GM23338 (cell line): ENCODE results near the gene CTSW. TPM values are rescaled to one million over a fixed set of nuclear protein-coding genes. Genes with fewer than 3 reads are reported as not detected.

ENCODE experiments used
- ATAC-seq: fragments of 200-7000 bp; cut with Tn5 transposase; 3 replicates; pipeline ENCODE4 v1.9.1; 2020
- DNase-seq: peaks from one replicate; pipeline ENCODE4 v3.0.0-alpha.2; 2015; ENCODE audit warnings: low spot score
- H2AFZ ChIP-seq: fragments of 200-600 bp; sonication (generic); 2 replicates; pipeline ENCODE4 v1.8.0; 2016; ENCODE audit warnings: antibody characterized with exemption, mild to moderate bottlenecking, moderate library complexity
- H3F3A ChIP-seq: fragments of 200-600 bp; sonication (generic); replicated peaks from 2 replicates; pipeline ENCODE4 v1.8.0; 2017; ENCODE audit warnings: antibody characterized with exemption, mixed run types, low read depth
- H3K27ac ChIP-seq: fragments of 200-600 bp; sonication (generic); 2 replicates; pipeline ENCODE4 v1.6.1; 2016; ENCODE audit warnings: low read depth
- H3K27me3 ChIP-seq: fragments of 200-600 bp; sonication (generic); 2 replicates; pipeline ENCODE4 v1.8.0; 2016; ENCODE audit warnings: mild to moderate bottlenecking, mixed run types, moderate library complexity; ENCODE audit not compliant: insufficient read depth
- H3K36me3 ChIP-seq: fragments of 200-600 bp; sonication (generic); 2 replicates; pipeline ENCODE4 v1.8.0; 2016; ENCODE audit warnings: mild to moderate bottlenecking; ENCODE audit not compliant: insufficient read depth
- H3K4me1 ChIP-seq: fragments of 200-600 bp; sonication (generic); 2 replicates; pipeline ENCODE4 v1.8.0; 2016; ENCODE audit warnings: mild to moderate bottlenecking, moderate library complexity; ENCODE audit not compliant: insufficient read depth
- H3K4me2 ChIP-seq: fragments of 200-600 bp; sonication (generic); 2 replicates; pipeline ENCODE4 v1.7.1; 2017; ENCODE audit warnings: mixed run types
- H3K4me3 ChIP-seq: fragments of 200-600 bp; sonication (generic); 2 replicates; pipeline ENCODE4 v1.6.1; 2016; ENCODE audit warnings: mixed run types
- H3K79me2 ChIP-seq: fragments of 200-600 bp; sonication (generic); replicated peaks from 2 replicates; pipeline ENCODE4 v1.8.0; 2017; ENCODE audit warnings: mild to moderate bottlenecking; ENCODE audit not compliant: insufficient read depth
- H3K9me2 ChIP-seq: fragments of 200-600 bp; sonication (generic); 2 replicates; pipeline ENCODE4 v1.8.0; 2017; ENCODE audit not compliant: insufficient read depth
- H4K20me1 ChIP-seq: fragments of 200-600 bp; sonication (generic); replicated peaks from 2 replicates; pipeline ENCODE4 v1.8.0; 2017; ENCODE audit warnings: mild to moderate bottlenecking; ENCODE audit not compliant: insufficient read depth
- H3K27ac Mint-ChIP-seq: 2 replicates; pipeline ENCODE4 v1.8.0; 2020; ENCODE audit warnings: inconsistent platforms, mild to moderate bottlenecking, moderate library complexity, mixed read lengths
- H3K27me3 Mint-ChIP-seq: 3 replicates; pipeline ENCODE4 v1.8.0; 2022; ENCODE audit warnings: low read depth, mild to moderate bottlenecking, moderate library complexity, mixed read lengths, inconsistent platforms; ENCODE audit not compliant: insufficient read depth, poor library complexity
- H3K36me3 Mint-ChIP-seq: 3 replicates; pipeline ENCODE4 v1.8.0; 2021; ENCODE audit warnings: low read depth, mild to moderate bottlenecking, inconsistent platforms, moderate library complexity, mixed read lengths
- H3K4me1 Mint-ChIP-seq: 3 replicates; pipeline ENCODE4 v1.8.0; 2020; ENCODE audit warnings: mild to moderate bottlenecking, inconsistent platforms, mixed read lengths
- H3K4me3 Mint-ChIP-seq: 3 replicates; pipeline ENCODE4 v1.8.0; 2021; ENCODE audit warnings: moderate library complexity, mild to moderate bottlenecking, inconsistent platforms, mixed read lengths
- H3K9me3 Mint-ChIP-seq: 3 replicates; pipeline ENCODE4 v1.8.0; 2020; ENCODE audit warnings: moderate library complexity, mild to moderate bottlenecking, inconsistent platforms, mixed read lengths
- CREB1 ChIP-seq: fragments of 250-450 bp; sonication (Bioruptor Pico); IDR thresholded peaks from 2 replicates; pipeline ENCODE4 v1.5.0; 2020; ENCODE audit warnings: low read depth, mild to moderate bottlenecking, moderate library complexity
- EZH2 ChIP-seq: fragments of 200-600 bp; sonication (generic); IDR thresholded peaks from one replicate; pipeline ENCODE4 v1.8.0; 2017; ENCODE audit warnings: antibody characterized with exemption, mild to moderate bottlenecking, low read depth; ENCODE audit not compliant: unreplicated experiment
- EZH2phosphoT487 ChIP-seq: fragments of 200-600 bp; sonication (generic); IDR thresholded peaks from one replicate; pipeline ENCODE4 v1.8.1; 2018; ENCODE audit warnings: antibody characterized with exemption; ENCODE audit not compliant: unreplicated experiment
- NANOG ChIP-seq: IDR thresholded peaks from 2 replicates; pipeline ENCODE4 v1.6.1; 2016; ENCODE audit warnings: antibody characterized with exemption, borderline replicate concordance
- STAT1 ChIP-seq: IDR thresholded peaks from one replicate; pipeline ENCODE4 v1.6.1; 2016; ENCODE audit warnings: antibody characterized with exemption; ENCODE audit not compliant: unreplicated experiment
- ZNF114 ChIP-seq: fragments of 250-450 bp; sonication (Bioruptor Pico); IDR thresholded peaks from 2 replicates; pipeline ENCODE4 v1.5.0; 2020; ENCODE audit warnings: mild to moderate bottlenecking, moderate library complexity
- ZNF331 ChIP-seq: fragments of 250-450 bp; sonication (Bioruptor Pico); IDR thresholded peaks from 2 replicates; pipeline ENCODE4 v1.5.0; 2020; ENCODE audit warnings: low read depth, mild to moderate bottlenecking, moderate library complexity
- polyA plus RNA-seq: library from polyadenylated mRNA; unstranded; fragments of >200 nt; fragmentation: Nextera tagmentation; extraction: Ambion mirVana; gene quantifications from 2 replicates; pipeline ENCODE4 v1.2.1, GENCODE V29; 2016
- total RNA-seq: library from RNA; depleted of rRNA; stranded (reverse); fragments of >200 nt; shearing (Covaris generic); gene quantifications from 2 replicates; pipeline ENCODE4 v1.2.3, GENCODE V29; 2014
- TF ChIP-seq, protein P1 (sequence below): fragments of 250-450 bp; sonication (Bioruptor Pico); IDR thresholded peaks from 2 replicates; pipeline ENCODE4 v1.5.0; 2020; ENCODE audit warnings: mild to moderate bottlenecking, moderate library complexity
- TF ChIP-seq, protein P2 (sequence below): IDR thresholded peaks from 2 replicates; pipeline ENCODE4 v1.6.1; 2016; ENCODE audit warnings: antibody characterized with exemption

Gene CTSW
- total and polyA plus RNA-seq, 2 experiments from 2014 or later = not detected

DNA sequence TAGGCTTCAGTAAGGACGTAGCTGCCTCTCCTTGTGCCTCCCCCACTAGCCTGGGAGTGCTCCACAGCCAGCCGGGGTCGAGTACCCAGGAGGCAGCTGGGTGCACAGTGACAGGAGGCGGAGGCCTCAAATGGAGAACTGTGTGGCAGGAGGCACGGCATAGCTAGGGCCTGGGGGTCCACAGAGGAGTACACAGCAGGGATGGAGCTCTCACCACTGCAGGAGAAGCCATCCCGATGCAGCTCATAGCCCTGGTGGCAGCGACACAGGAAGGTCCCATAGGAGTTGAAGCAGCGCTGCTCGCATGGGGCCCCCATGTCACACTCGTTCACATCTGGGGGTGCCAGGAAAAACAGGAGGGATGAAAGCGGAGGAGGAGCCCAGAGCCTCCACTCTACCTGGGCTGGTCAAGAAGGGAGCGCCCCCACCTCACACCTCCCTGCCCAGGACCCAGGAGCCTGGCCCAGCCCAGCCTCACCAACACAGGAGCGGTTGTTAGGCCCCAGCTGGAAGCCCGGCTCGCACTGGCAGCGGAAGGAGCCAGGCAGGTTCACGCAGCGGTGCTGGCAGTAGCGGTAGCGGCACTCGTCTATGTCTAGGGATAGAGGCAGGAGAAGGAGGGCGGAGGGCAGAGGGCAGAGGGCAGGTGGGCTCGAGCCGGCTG, 9.9 kb upstream of the CTSW start:
- peaks cover 9% of the 10 kb centered on the region; the same call in 2 of the 3 replicates for H3K36me3 Mint-ChIP-seq
- H3K27me3 Mint-ChIP-seq = peaks cover 43% of the 10 kb centered on the region
- H4K20me1 ChIP-seq = no peaks in the 10 kb centered on the region; the same call in 1 of the 2 replicates
- H3K9me3 Mint-ChIP-seq = no peaks in the 10 kb centered on the region; the same call in 2 of the 3 replicates
- H3K4me1 Mint-ChIP-seq = peaks cover 8% of the 10 kb centered on the region
- H3K27ac Mint-ChIP-seq = no peak overlapping the region
- H3K27ac ChIP-seq = no peak overlapping the region
- ATAC-seq (no peak), DNase-seq (no peak)
- TF ChIP-seq CREB1 (CRISPR knock-in tag) = no peak
- TF ChIP-seq ZNF114 (CRISPR knock-in tag) = no peak
- no peak for TF ChIP-seq EZH2
- TF ChIP-seq, protein P1, sequence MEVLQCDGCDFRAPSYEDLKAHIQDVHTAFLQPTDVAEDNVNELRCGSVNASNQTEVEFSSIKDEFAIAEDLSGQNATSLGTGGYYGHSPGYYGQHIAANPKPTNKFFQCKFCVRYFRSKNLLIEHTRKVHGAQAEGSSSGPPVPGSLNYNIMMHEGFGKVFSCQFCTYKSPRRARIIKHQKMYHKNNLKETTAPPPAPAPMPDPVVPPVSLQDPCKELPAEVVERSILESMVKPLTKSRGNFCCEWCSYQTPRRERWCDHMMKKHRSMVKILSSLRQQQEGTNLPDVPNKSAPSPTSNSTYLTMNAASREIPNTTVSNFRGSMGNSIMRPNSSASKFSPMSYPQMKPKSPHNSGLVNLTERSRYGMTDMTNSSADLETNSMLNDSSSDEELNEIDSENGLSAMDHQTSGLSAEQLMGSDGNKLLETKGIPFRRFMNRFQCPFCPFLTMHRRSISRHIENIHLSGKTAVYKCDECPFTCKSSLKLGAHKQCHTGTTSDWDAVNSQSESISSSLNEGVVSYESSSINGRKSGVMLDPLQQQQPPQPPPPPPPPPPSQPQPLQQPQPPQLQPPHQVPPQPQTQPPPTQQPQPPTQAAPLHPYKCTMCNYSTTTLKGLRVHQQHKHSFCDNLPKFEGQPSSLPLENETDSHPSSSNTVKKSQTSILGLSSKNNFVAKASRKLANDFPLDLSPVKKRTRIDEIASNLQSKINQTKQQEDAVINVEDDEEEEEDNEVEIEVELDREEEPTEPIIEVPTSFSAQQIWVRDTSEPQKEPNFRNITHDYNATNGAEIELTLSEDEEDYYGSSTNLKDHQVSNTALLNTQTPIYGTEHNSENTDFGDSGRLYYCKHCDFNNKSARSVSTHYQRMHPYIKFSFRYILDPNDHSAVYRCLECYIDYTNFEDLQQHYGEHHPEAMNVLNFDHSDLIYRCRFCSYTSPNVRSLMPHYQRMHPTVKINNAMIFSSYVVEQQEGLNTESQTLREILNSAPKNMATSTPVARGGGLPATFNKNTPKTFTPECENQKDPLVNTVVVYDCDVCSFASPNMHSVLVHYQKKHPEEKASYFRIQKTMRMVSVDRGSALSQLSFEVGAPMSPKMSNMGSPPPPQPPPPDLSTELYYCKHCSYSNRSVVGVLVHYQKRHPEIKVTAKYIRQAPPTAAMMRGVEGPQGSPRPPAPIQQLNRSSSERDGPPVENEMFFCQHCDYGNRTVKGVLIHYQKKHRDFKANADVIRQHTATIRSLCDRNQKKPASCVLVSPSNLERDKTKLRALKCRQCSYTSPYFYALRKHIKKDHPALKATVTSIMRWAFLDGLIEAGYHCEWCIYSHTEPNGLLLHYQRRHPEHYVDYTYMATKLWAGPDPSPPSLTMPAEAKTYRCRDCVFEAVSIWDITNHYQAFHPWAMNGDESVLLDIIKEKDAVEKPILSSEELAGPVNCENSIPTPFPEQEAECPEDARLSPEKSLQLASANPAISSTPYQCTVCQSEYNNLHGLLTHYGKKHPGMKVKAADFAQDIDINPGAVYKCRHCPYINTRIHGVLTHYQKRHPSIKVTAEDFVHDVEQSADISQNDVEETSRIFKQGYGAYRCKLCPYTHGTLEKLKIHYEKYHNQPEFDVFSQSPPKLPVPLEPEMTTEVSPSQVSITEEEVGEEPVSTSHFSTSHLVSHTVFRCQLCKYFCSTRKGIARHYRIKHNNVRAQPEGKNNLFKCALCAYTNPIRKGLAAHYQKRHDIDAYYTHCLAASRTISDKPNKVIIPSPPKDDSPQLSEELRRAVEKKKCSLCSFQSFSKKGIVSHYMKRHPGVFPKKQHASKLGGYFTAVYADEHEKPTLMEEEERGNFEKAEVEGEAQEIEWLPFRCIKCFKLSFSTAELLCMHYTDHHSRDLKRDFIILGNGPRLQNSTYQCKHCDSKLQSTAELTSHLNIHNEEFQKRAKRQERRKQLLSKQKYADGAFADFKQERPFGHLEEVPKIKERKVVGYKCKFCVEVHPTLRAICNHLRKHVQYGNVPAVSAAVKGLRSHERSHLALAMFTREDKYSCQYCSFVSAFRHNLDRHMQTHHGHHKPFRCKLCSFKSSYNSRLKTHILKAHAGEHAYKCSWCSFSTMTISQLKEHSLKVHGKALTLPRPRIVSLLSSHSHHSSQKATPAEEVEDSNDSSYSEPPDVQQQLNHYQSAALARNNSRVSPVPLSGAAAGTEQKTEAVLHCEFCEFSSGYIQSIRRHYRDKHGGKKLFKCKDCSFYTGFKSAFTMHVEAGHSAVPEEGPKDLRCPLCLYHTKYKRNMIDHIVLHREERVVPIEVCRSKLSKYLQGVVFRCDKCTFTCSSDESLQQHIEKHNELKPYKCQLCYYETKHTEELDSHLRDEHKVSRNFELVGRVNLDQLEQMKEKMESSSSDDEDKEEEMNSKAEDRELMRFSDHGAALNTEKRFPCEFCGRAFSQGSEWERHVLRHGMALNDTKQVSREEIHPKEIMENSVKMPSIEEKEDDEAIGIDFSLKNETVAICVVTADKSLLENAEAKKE (CRISPR knock-in tag) = no peak
- no peak for TF ChIP-seq EZH2phosphoT487
- no peak for TF ChIP-seq ZNF331 (CRISPR knock-in tag)
- TF ChIP-seq, protein P2, sequence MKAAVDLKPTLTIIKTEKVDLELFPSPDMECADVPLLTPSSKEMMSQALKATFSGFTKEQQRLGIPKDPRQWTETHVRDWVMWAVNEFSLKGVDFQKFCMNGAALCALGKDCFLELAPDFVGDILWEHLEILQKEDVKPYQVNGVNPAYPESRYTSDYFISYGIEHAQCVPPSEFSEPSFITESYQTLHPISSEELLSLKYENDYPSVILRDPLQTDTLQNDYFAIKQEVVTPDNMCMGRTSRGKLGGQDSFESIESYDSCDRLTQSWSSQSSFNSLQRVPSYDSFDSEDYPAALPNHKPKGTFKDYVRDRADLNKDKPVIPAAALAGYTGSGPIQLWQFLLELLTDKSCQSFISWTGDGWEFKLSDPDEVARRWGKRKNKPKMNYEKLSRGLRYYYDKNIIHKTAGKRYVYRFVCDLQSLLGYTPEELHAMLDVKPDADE = no peak
- no peak for TF ChIP-seq STAT1
- TF ChIP-seq NANOG = no peak
- H3K4me1 ChIP-seq = no peaks in the 10 kb centered on the region; the same call in 1 of the 2 replicates
- peaks cover 29% of the 10 kb centered on the region for H3K27me3 ChIP-seq
- H3K79me2 ChIP-seq = no peaks in the 10 kb centered on the region
- H2AFZ ChIP-seq = no peak overlapping the region
- no peaks in the 10 kb centered on the region for H3K9me2 ChIP-seq
- H3K36me3 ChIP-seq = no peaks in the 10 kb centered on the region; the same call in 1 of the 2 replicates
- no peak overlapping the region for H3K4me3 Mint-ChIP-seq
- H3K4me3 ChIP-seq = no peak overlapping the region
- no peak overlapping the region for H3K4me2 ChIP-seq
- H3F3A ChIP-seq = peaks cover 9% of the 10 kb centered on the region; the same call in 1 of the 2 replicates
